Liver (tissue), 9 donors: ENCODE measurements around the gene IL31RA. TPM values are rescaled to one million over a fixed set of nuclear protein-coding genes. Genes with fewer than 3 reads are reported as not detected.

Experiments used
- DNase-seq: peaks from one replicate; pipeline ENCODE4 v3.0.0-alpha.2; 2017; ENCODE audit warnings: low spot score
- H3K27ac ChIP-seq, 2 donors: one replicate each; pipeline ENCODE4 v1.7.0; 2013; ENCODE audit warnings: inconsistent platforms in 2 of 2, low read length in 2 of 2, control low read depth in 1 of 2, low read depth in 1 of 2, mild to moderate bottlenecking in 1 of 2
- H3K27me3 ChIP-seq, 4 donors: one replicate each; pipeline versions ENCODE4 v1.6.1 to v1.7.0; 2013; ENCODE audit warnings: low read length in 3 of 4, inconsistent platforms in 1 of 4, mild to moderate bottlenecking in 1 of 4, moderate library complexity in 1 of 4; ENCODE audit not compliant: control insufficient read depth in 4 of 4, insufficient read depth in 4 of 4
- H3K36me3 ChIP-seq, 4 donors: one replicate each; pipeline versions ENCODE4 v1.6.1 to v1.7.0; 2013; ENCODE audit warnings: low read length in 3 of 4, mild to moderate bottlenecking in 3 of 4, low read depth in 1 of 4, moderate library complexity in 1 of 4; ENCODE audit not compliant: control insufficient read depth in 4 of 4, insufficient read depth in 3 of 4
- H3K4me1 ChIP-seq, 4 donors: one replicate each; pipeline versions ENCODE4 v1.6.1 to v1.7.0; 2013; ENCODE audit warnings: low read length in 3 of 4, mild to moderate bottlenecking in 3 of 4, moderate library complexity in 1 of 4; ENCODE audit not compliant: control insufficient read depth in 4 of 4, insufficient read depth in 4 of 4
- H3K4me3 ChIP-seq, 3 donors: one replicate each; pipeline versions ENCODE4 v1.6.1 to v1.7.0; 2013; ENCODE audit warnings: low read length in 3 of 3, control low read depth in 1 of 3, low read depth in 1 of 3, mild to moderate bottlenecking in 1 of 3
- H3K9ac ChIP-seq, 2 donors: one replicate each; pipeline ENCODE4 v1.7.0; 2013; ENCODE audit warnings: low read length in 2 of 2, mild to moderate bottlenecking in 2 of 2, moderate library complexity in 2 of 2, control low read depth in 1 of 2, low read depth in 1 of 2
- H3K9me3 ChIP-seq, 4 donors: one replicate each; pipeline versions ENCODE4 v1.6.1 to v1.7.0; 2013; ENCODE audit warnings: low read length in 3 of 4; ENCODE audit not compliant: control insufficient read depth in 4 of 4
- CTCF ChIP-seq: fragments of 150-350 bp; IDR thresholded peaks from 2 replicates; pipeline ENCODE4 v1.5.1; 2017; ENCODE audit warnings: improper control_type of control experiment, low read depth, low read length; ENCODE audit not compliant: missing input control
- EGR1 ChIP-seq, 2 donors: IDR thresholded peaks; 2 replicates each; pipeline ENCODE4 v1.6.1; 2016 to 2018; ENCODE audit warnings: antibody characterized with exemption in 2 of 2, low read depth in 2 of 2
- FOXA1 ChIP-seq: IDR thresholded peaks from 2 replicates; pipeline ENCODE4 v1.6.1; 2016; ENCODE audit warnings: antibody characterized with exemption
- FOXA2 ChIP-seq: IDR thresholded peaks from 2 replicates; pipeline ENCODE4 v1.6.1; 2016; ENCODE audit warnings: antibody characterized with exemption
- GABPA ChIP-seq, 2 donors: IDR thresholded peaks in 1 of 2; conservative IDR thresholded peaks in 1 of 2; 2 replicates each; pipeline ENCODE4 v1.6.1; 2016; ENCODE audit warnings: antibody characterized with exemption in 2 of 2, mild to moderate bottlenecking in 1 of 2, moderate library complexity in 1 of 2
- HNF4A ChIP-seq, 2 donors: conservative IDR thresholded peaks; 2 replicates each; pipeline ENCODE4 v1.6.1; 2016; ENCODE audit warnings: antibody characterized with exemption in 2 of 2, mild to moderate bottlenecking in 2 of 2
- HNF4G ChIP-seq: IDR thresholded peaks from 2 replicates; pipeline ENCODE4 v1.6.1; 2016; ENCODE audit warnings: antibody characterized with exemption
- JUND ChIP-seq, 2 donors: IDR thresholded peaks; 2 replicates each; pipeline ENCODE4 v1.6.1; 2016; ENCODE audit warnings: antibody characterized with exemption in 2 of 2
- MAX ChIP-seq: IDR thresholded peaks from 2 replicates; pipeline ENCODE4 v1.6.1; 2016; ENCODE audit warnings: antibody characterized with exemption
- NR2F2 ChIP-seq: IDR thresholded peaks from 2 replicates; pipeline ENCODE4 v1.6.1; 2016; ENCODE audit warnings: antibody characterized with exemption
- RAD21 ChIP-seq, 2 donors: IDR thresholded peaks; 2 replicates each; pipeline ENCODE4 v1.6.1; 2016; ENCODE audit warnings: antibody characterized with exemption in 2 of 2, mild to moderate bottlenecking in 2 of 2
- RXRA ChIP-seq, 2 donors: IDR thresholded peaks; 2 replicates each; pipeline ENCODE4 v1.6.1; 2017 to 2018; ENCODE audit warnings: antibody characterized with exemption in 2 of 2, mild to moderate bottlenecking in 1 of 2
- SP1 ChIP-seq: IDR thresholded peaks from 2 replicates; pipeline ENCODE4 v1.6.1; 2018; ENCODE audit warnings: antibody characterized with exemption, mild to moderate bottlenecking
- TAF1 ChIP-seq: conservative IDR thresholded peaks from 2 replicates; pipeline ENCODE4 v1.6.1; 2016; ENCODE audit warnings: antibody characterized with exemption, mild to moderate bottlenecking
- YY1 ChIP-seq: IDR thresholded peaks from 2 replicates; pipeline ENCODE4 v1.6.1; 2016; ENCODE audit warnings: antibody characterized with exemption, mild to moderate bottlenecking
- ZBTB33 ChIP-seq: IDR thresholded peaks from 2 replicates; pipeline ENCODE4 v1.6.1; 2016; ENCODE audit warnings: antibody characterized with exemption
- WGBS: extraction: QIAGEN DNeasy Blood & Tissue Kit; methylation state at CpG from one replicate; pipeline ENCODE4 v1.1.7; 2013; 5-methylcytosine and 5-hydroxymethylcytosine counted together
- polyA plus RNA-seq, 2 donors: library from polyadenylated mRNA; stranded (reverse) in 1 of 2; unstranded in 1 of 2; fragments of 200-250 nt in 1 of 2; fragments of >200 nt in 1 of 2; fragmentation: Nextera tagmentation in 1 of 2; extraction: Ambion mirVana in 1 of 2; gene quantifications; one replicate each; pipeline versions ENCODE4 v1.2.1 to v1.2.3, GENCODE V29; 2013 to 2015
- total RNA-seq, 2 donors: library from RNA; depleted of rRNA; stranded (reverse); fragments of >200 nt; gene quantifications; one replicate each; pipeline ENCODE4 v1.2.3, GENCODE V29; 2014
- TF ChIP-seq, protein P1 (sequence below): IDR thresholded peaks from 2 replicates; pipeline ENCODE4 v1.6.1; 2016; ENCODE audit warnings: antibody characterized with exemption, mild to moderate bottlenecking
- TF ChIP-seq, protein P2 (sequence below): IDR thresholded peaks from 2 replicates; pipeline ENCODE4 v1.6.1; 2016; ENCODE audit warnings: antibody characterized with exemption
- donor health status: healthy.
- donor health status: healthy.
- donor health status: healthy.
- donor health status: healthy.
- donor health status: healthy.

IL31RA gene
- total and polyA plus RNA-seq, 4 donors, result not detected

- no peak overlapping the region for H3K27ac ChIP-seq
- no peaks in the 10 kb centered on the region for H3K4me1 ChIP-seq
- H3K9me3 ChIP-seq, result no peaks in the 10 kb centered on the region
- TF ChIP-seq SP1 (no peak), TAF1 (no peak), RXRA (IDR thresholded peaks at IDR 0.05) (no peak), FOXA1 (no peak), CTCF (no peak), HNF4G (no peak), YY1 (no peak), GABPA (IDR thresholded peaks at IDR 0.05 in 1 of 2, conservative IDR thresholded peaks at IDR 0.05 in 1 of 2) (no peak), HNF4A (conservative IDR thresholded peaks at IDR 0.05) (no peak), EGR1 (IDR thresholded peaks at IDR 0.05; ENCODE audit: low read depth in 2 of 2) (no peak), FOXA2 (no peak), JUND (IDR thresholded peaks at IDR 0.05) (no peak), NR2F2 (no peak), ZBTB33 (no peak), RAD21 (IDR thresholded peaks at IDR 0.05) (no peak), MAX (no peak)
- TF ChIP-seq, protein P1, sequence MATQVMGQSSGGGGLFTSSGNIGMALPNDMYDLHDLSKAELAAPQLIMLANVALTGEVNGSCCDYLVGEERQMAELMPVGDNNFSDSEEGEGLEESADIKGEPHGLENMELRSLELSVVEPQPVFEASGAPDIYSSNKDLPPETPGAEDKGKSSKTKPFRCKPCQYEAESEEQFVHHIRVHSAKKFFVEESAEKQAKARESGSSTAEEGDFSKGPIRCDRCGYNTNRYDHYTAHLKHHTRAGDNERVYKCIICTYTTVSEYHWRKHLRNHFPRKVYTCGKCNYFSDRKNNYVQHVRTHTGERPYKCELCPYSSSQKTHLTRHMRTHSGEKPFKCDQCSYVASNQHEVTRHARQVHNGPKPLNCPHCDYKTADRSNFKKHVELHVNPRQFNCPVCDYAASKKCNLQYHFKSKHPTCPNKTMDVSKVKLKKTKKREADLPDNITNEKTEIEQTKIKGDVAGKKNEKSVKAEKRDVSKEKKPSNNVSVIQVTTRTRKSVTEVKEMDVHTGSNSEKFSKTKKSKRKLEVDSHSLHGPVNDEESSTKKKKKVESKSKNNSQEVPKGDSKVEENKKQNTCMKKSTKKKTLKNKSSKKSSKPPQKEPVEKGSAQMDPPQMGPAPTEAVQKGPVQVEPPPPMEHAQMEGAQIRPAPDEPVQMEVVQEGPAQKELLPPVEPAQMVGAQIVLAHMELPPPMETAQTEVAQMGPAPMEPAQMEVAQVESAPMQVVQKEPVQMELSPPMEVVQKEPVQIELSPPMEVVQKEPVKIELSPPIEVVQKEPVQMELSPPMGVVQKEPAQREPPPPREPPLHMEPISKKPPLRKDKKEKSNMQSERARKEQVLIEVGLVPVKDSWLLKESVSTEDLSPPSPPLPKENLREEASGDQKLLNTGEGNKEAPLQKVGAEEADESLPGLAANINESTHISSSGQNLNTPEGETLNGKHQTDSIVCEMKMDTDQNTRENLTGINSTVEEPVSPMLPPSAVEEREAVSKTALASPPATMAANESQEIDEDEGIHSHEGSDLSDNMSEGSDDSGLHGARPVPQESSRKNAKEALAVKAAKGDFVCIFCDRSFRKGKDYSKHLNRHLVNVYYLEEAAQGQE, result no peak
- TF ChIP-seq, protein P2, sequence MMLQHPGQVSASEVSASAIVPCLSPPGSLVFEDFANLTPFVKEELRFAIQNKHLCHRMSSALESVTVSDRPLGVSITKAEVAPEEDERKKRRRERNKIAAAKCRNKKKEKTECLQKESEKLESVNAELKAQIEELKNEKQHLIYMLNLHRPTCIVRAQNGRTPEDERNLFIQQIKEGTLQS, result no peak
- DNase-seq, result no peak
- no peak overlapping the region for H3K9ac ChIP-seq
- 76% methylated on average over 3 of the region's 3 CpGs for WGBS
- H3K36me3 ChIP-seq, result no peaks in the 10 kb centered on the region
- no peaks in the 10 kb centered on the region for H3K27me3 ChIP-seq
- no peak overlapping the region for H3K4me3 ChIP-seq
Measured at GRCh38 chr5:55853041-55853670, 2.0 kb downstream of the IL31RA start.
